GM19324 (cell line): ENCODE measurements around the gene CELSR1.

Source experiments
- ATAC-seq: cut with Tn5 transposase; IDR thresholded peaks from one replicate; pipeline ENCODE4 v1.9.1; 2021; ENCODE audit warnings: mild to moderate bottlenecking, moderate library complexity; ENCODE audit not compliant: unreplicated experiment, low FRiP score

The CELSR1 gene

GRCh38 chr22:46537225-46537945 lies at the start of gene CELSR1:
Gene CELSR1, minus strand, starts transcription at chr22:46537620. Its CDS starts 450 bp downstream, at chr22:46537170.
- no peak for ATAC-seq

DNA sequence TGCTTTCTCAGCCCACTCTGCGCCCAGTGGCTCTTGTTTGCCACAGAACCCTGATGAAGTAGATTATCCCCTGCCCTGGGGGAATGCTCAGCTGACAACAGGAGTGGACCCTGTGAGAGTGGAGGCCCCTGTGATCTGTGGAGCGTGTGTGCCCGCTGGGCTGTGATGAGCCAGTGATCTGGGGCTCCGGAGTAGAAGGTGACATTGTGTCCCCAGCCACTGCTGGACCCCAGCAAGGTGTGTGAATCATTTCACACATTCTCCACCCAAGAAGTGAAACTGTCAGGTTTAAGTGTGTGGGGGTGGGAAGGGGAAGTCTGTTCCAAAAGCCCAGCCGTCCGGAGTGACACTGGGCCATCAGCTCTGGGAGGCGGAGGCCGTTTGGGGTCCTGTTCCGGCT lies 49.6 kb upstream of the CELSR1 start:
- peak; percentile 33 for ATAC-seq

GRCh38 chr22:46586531-46587011 lies 49.2 kb upstream of the CELSR1 start:
- no peak for ATAC-seq

DNA sequence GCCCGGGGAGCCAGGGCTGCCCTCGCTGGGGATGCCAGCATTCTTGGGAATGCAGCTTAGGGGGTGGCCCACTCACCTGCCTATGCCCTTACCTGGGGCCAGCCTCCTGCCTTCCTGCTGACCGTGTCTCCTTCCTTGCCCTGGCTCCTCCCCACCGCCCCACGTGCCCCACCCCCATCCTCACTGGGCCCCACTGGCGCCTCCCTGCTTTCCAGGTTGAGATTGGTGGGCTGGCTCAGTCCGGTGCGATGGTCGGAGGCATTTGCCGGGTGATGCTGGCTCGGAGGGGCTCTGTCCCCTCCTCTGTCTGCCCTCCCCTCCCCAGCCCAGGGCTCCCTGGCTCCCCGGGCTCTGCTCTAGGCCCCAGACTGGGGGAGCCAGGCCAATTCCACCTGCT lies 48.7 kb upstream of the CELSR1 start:
- ATAC-seq: no peak

GRCh38 chr22:46585340-46586122 lies 48.1 kb upstream of the CELSR1 start:
- ATAC-seq: no peak

DNA sequence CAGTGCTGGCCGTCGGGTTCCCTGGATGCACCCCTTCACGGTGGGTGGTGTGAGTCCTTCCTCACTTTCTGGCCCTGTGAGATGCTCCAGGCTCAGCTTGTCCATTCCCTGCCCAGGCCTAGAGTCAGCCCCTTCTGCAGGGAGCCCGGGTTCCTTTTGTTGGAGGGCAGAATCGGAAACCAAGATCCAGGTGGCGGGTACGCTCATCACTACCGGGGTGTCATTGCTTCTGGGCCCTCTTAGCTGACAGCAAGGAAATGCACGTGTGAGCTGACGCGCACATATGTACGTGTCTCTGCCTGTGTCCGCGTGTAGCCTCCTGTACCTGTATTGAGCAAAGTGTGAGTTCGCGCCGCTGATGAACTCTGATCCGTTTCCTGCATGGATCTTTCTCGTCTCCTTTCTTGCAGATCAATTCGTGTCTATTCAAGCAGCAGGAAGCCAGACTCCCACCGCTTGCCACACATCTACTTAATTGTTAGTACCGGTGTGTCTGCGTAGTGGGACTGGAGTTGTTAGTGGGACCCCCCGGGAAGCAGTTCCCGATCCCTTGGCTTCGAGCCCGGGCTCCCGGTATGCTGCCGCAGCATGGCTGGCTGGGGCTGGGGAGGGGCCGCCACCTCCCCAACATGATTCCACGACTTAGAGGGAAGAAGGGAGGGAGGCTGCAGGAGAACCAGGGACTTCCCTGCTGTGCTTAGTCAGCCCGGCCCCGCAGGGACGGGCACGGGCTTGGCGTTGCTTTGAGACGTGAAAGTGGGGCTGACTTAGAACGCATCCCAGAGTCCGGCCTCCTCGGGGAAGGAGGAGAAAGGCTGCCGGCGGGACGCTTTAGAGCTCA lies 46.9 kb upstream of the CELSR1 start:
- no peak for ATAC-seq

DNA sequence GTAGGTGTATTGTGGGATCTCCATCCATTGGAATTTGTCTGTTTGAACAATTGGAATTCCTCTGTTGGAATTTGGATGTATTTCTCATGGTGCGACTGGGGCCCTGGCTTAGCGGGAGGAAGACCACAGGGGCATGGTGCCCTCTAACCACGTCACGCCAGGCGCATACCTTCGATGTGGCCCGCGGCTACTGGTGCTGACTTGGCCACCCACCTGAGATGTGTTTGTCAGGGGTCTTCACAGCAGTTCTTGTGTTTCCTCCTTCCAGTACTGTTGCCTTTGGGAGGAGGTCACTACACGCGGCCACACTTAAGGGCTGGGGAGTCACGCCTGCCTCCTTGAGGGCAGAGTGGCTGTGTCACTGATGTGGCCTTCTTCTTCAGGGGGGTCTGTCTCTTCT lies 46.2 kb upstream of the CELSR1 start:
- ATAC-seq: no peak

GRCh38 chr22:46582281-46582933 lies 45.0 kb upstream of the CELSR1 start:
- ATAC-seq: no peak

DNA sequence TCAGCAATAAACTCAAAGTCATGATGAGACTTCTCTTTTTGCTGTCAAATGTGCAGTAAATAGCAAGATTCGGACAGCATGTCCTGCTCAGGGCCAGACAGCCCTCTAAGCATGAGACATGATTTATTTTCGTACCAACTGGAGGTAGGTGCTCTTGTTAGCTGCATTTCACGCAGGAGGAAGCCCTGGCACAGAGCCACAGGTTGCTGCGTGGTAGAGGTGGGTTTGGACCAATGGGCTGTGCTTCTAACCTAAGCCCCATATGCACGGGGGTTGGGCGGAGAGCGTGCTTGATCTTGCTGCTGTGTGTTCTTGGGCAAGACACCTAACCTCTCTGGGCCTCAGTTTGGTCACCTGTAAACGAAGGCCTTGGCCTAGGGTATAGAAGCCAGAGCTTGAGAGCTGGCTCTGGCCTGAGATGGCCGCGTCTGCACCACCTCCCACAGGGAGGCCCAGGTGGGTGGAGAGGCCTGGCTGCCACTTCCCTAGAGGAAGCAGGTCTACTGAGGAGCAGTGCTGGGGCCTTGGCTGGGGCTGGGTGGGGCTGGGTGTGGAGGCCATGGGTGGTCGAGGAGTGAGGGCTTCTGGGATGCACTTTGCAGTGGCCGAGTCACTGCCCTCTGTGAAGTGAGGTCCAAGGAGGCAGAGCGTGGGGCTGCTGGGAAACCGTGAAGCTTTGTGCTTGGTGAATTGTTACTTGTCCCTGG lies 44.3 kb upstream of the CELSR1 start:
- ATAC-seq: no peak

GRCh38 chr22:46580940-46581537 lies 43.6 kb upstream of the CELSR1 start:
- ATAC-seq: no peak

DNA sequence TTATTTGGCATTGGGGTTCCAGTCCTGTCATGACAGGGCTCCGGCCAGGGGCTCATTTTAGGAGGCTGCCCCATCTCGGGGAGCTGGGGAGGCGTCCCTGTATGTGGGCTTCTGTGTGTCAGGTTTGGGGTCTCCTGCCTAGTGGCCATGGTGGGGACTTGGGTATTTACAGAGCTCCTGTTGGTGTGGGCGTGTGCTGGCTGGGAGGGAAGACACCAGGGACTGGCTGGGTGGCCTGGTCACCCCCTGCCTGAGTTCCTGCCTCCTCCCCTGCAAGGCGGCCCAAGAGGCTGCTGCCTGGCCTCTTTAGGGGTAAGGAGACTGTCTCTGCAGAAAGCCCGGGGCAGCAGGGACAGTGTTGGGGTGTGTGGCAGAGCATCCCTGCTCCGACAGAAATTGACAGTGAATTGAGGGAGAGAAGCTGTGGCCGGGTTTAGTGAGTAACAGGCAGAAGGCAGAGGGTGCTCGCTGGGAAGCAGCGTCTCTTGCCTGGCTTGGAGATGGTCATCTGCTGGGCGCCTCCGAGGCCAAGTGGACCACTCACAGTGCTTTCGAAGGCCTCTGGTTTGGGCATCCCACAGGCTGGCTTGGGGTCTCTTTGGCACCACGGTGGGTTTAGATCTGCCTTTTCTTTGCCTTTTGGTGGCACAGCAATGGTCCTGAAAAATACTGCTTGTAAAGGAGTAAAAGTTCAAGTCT lies 42.5 kb upstream of the CELSR1 start:
- ATAC-seq: no peak

- ATAC-seq: no peak
Measured at GRCh38 chr22:46578824-46579561, 41.6 kb upstream of the CELSR1 start.

GRCh38 chr22:46578251-46578823 lies 40.9 kb upstream of the CELSR1 start:
- ATAC-seq: no peak

GRCh38 chr22:46577368-46578249 lies 40.2 kb upstream of the CELSR1 start:
- ATAC-seq: peak; percentile 8

DNA sequence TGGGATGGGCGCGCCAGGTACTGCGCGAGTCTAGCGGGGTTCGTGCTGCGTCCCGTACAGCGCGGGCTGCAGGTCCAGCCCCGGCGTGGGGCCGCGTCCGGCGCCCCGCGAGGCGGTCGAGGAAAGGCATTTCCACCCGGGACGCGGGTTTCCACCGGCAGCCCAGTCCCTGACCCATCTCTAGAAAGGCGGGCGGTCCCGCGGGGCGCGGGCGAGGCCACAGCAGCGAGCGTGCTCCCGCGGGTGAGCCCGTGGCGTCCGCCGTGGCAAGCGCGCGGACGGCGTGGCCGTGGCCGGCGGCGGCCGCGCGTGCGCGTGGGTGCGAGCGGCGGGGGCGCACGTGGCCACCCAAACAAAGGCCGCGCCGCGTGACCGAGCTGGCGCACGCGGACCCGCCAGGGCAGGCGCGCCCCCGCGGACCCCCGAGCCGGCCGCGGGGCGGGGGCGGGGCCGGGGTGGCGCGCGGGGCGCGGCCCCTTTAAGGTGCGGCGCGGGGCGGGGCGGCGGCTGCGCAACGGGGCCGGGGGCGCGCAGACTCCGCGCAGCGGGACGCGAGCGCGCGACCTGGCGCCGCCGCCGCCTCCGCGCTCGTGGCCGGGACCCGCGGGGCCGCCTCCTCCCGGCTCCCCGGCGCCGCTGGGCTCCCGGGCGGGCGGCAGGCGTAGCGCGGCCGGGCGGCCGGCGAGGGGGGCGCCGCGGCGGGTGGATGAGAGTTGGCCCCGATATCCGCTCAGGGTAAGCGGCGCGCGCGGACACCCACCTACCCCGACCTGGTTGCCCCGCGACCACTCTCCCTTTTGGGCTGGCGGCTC lies 39.3 kb upstream of the CELSR1 start:
- peak; percentile 66 for ATAC-seq
